ENCODE results near the gene DDX31.

- TF ChIP-seq CTCF (IDR thresholded peaks at IDR 0.05): no peak
- no peak for TF ChIP-seq ATF2 (CRISPR knock-in tag; IDR thresholded peaks at IDR 0.05; ENCODE audit: borderline replicate concordance, low read depth)
- no peak for TF ChIP-seq TCF7 (CRISPR knock-in tag; IDR thresholded peaks at IDR 0.05; ENCODE audit: low read depth)
- TF ChIP-seq TP53 (CRISPR knock-in tag; IDR thresholded peaks at IDR 0.05): no peak
- TF ChIP-seq AFF4 (CRISPR knock-in tag; IDR thresholded peaks at IDR 0.05; ENCODE audit: borderline replicate concordance): no peak
- TF ChIP-seq CREB1 (CRISPR knock-in tag; IDR thresholded peaks at IDR 0.05): no peak
- TF ChIP-seq MAX (CRISPR knock-in tag; IDR thresholded peaks at IDR 0.05): no peak
- TF ChIP-seq FOXP1 (CRISPR knock-in tag; IDR thresholded peaks at IDR 0.05; ENCODE audit: borderline replicate concordance): no peak
- TF ChIP-seq RELA (CRISPR knock-in tag; IDR thresholded peaks at IDR 0.05; ENCODE audit: borderline replicate concordance): no peak
- no peak for TF ChIP-seq FOXJ3 (CRISPR knock-in tag; IDR thresholded peaks at IDR 0.05; ENCODE audit: borderline replicate concordance)
Measured at GRCh38 chr9:132594412-132594811, 75.4 kb downstream of the DDX31 start.

Measured in WTC11 (cell line).